Duodenal mucosa (tissue), 2 donors: ENCODE measurements around the gene TNN.
"Not testable (repeated sequence)": the region's sequence is repeated elsewhere in the genome, so short reads cannot be mapped to it uniquely, and the experiment has no call there.

ENCODE experiments used
- H3K27ac ChIP-seq: one replicate; pipeline ENCODE4 v1.7.0; 2013; ENCODE audit warnings: low read depth, low read length
- H3K27me3 ChIP-seq, 2 donors: one replicate each; pipeline ENCODE4 v1.7.0; 2013; ENCODE audit warnings: low read length in 2 of 2, control low read depth in 1 of 2; ENCODE audit not compliant: insufficient read depth in 2 of 2, control insufficient read depth in 1 of 2
- H3K36me3 ChIP-seq, 2 donors: one replicate each; pipeline ENCODE4 v1.7.0; 2013; ENCODE audit warnings: low read length in 2 of 2, control low read depth in 1 of 2; ENCODE audit not compliant: insufficient read depth in 2 of 2, control insufficient read depth in 1 of 2
- H3K4me1 ChIP-seq, 2 donors: one replicate each; pipeline ENCODE4 v1.7.0; 2013; ENCODE audit warnings: low read length in 2 of 2, control low read depth in 1 of 2; ENCODE audit not compliant: insufficient read depth in 2 of 2, control insufficient read depth in 1 of 2
- H3K4me3 ChIP-seq, 2 donors: one replicate each; pipeline ENCODE4 v1.7.0; 2013; ENCODE audit warnings: low read length in 2 of 2, low read depth in 1 of 2
- H3K9ac ChIP-seq, 2 donors: one replicate each; pipeline ENCODE4 v1.7.0; 2013; ENCODE audit warnings: low read length in 2 of 2, low read depth in 1 of 2
- H3K9me3 ChIP-seq, 2 donors: one replicate each; pipeline ENCODE4 v1.7.0; 2013; ENCODE audit warnings: low read length in 2 of 2, control low read depth in 1 of 2; ENCODE audit not compliant: control insufficient read depth in 1 of 2

TNN gene

GRCh38 chr1:175106536-175106935, 38.9 kb downstream of the TNN start:
- H3K4me3 ChIP-seq, H3K36me3 ChIP-seq, H3K27ac ChIP-seq, H3K9me3 ChIP-seq, H3K9ac ChIP-seq, H3K4me1 ChIP-seq, H3K27me3 ChIP-seq: not testable (repeated sequence)

- H3K9me3 ChIP-seq, H3K36me3 ChIP-seq, H3K27me3 ChIP-seq, H3K4me1 ChIP-seq, H3K4me3 ChIP-seq, H3K9ac ChIP-seq, H3K27ac ChIP-seq: not testable (repeated sequence)
Observed at GRCh38 chr1:175108331-175108820, 40.7 kb downstream of the TNN start.

GRCh38 chr1:175114996-175115395, 47.4 kb downstream of the TNN start:
- Histone ChIP-seq H3K4me1 (no peaks in the 10 kb centered on the region), H3K9me3 (peaks cover 4 to 5% of the 10 kb centered on the region in 2 donors), H3K4me3 (no peak overlapping the region), H3K27me3 (no peaks in the 10 kb centered on the region), H3K9ac (no peak overlapping the region), H3K36me3 (no peaks in the 10 kb centered on the region), H3K27ac (no peak overlapping the region)

- peaks cover 4 to 5% of the 10 kb centered on the region in 2 donors for H3K9me3 ChIP-seq
- no peak overlapping the region for H3K27ac ChIP-seq
- no peak overlapping the region for H3K4me3 ChIP-seq
- no peak overlapping the region for H3K9ac ChIP-seq
- no peaks in the 10 kb centered on the region for H3K27me3 ChIP-seq
- no peaks in the 10 kb centered on the region for H3K36me3 ChIP-seq
- H3K4me1 ChIP-seq: no peaks in the 10 kb centered on the region
Observed at GRCh38 chr1:175116210-175116798, 48.7 kb downstream of the TNN start.

- Histone ChIP-seq H3K36me3 (no peaks in the 10 kb centered on the region), H3K4me3 (no peak overlapping the region), H3K27me3 (no peaks in the 10 kb centered on the region), H3K27ac (no peak overlapping the region), H3K4me1 (no peaks in the 10 kb centered on the region), H3K9me3 (peaks cover 4 to 5% of the 10 kb centered on the region in 2 donors), H3K9ac (no peak overlapping the region)
Observed at GRCh38 chr1:175116903-175117302, 49.3 kb downstream of the TNN start.

GRCh38 chr1:175118375-175119367, 51.0 kb downstream of the TNN start:
- Histone ChIP-seq H3K36me3 (no peaks in the 10 kb centered on the region), H3K9me3 (no peaks in the 10 kb centered on the region), H3K4me1 (no peaks in the 10 kb centered on the region), H3K9ac (no peak overlapping the region), H3K27ac (no peak overlapping the region), H3K4me3 (no peak overlapping the region), H3K27me3 (no peaks in the 10 kb centered on the region)

GRCh38 chr1:175120511-175120910, 52.9 kb downstream of the TNN start:
- no peak overlapping the region for H3K4me3 ChIP-seq
- H3K27ac ChIP-seq: no peak overlapping the region
- no peaks in the 10 kb centered on the region for H3K36me3 ChIP-seq
- H3K9ac ChIP-seq: no peak overlapping the region
- H3K4me1 ChIP-seq: no peaks in the 10 kb centered on the region
- no peaks in the 10 kb centered on the region for H3K9me3 ChIP-seq
- H3K27me3 ChIP-seq: no peaks in the 10 kb centered on the region

GRCh38 chr1:175124861-175125260, 57.2 kb downstream of the TNN start:
- no peaks in the 10 kb centered on the region for H3K36me3 ChIP-seq
- H3K4me1 ChIP-seq: peaks cover 5 to 14% of the 10 kb centered on the region in 2 donors
- no peaks in the 10 kb centered on the region for H3K9me3 ChIP-seq
- H3K27me3 ChIP-seq: no peaks in the 10 kb centered on the region
- H3K27ac ChIP-seq: no peak overlapping the region
- no peak overlapping the region for H3K9ac ChIP-seq
- H3K4me3 ChIP-seq: no peak overlapping the region

- H3K27ac ChIP-seq: no peak overlapping the region
- no peaks in the 10 kb centered on the region for H3K36me3 ChIP-seq
- peaks cover 10 to 19% of the 10 kb centered on the region in 2 donors for H3K4me1 ChIP-seq
- H3K9ac ChIP-seq: no peak overlapping the region
- no peaks in the 10 kb centered on the region for H3K9me3 ChIP-seq
- H3K4me3 ChIP-seq: no peak overlapping the region
- no peaks in the 10 kb centered on the region for H3K27me3 ChIP-seq
Observed at GRCh38 chr1:175126347-175126746, 58.7 kb downstream of the TNN start.

- no peak overlapping the region for H3K9ac ChIP-seq
- H3K27ac ChIP-seq: no peak overlapping the region
- H3K27me3 ChIP-seq: no peaks in the 10 kb centered on the region
Observed at GRCh38 chr1:175127565-175127964, 59.9 kb downstream of the TNN start.

More at GRCh38 chr1:175127565-175127964, 59.9 kb downstream of the TNN start:
- no peak overlapping the region for H3K4me3 ChIP-seq
- no peaks in the 10 kb centered on the region for H3K36me3 ChIP-seq
- H3K9me3 ChIP-seq: no peaks in the 10 kb centered on the region
- peaks cover 10 to 19% of the 10 kb centered on the region in 2 donors for H3K4me1 ChIP-seq
